Transverse colon (tissue), 3 donors: ENCODE measurements around the gene WFDC13.

Source experiments
- EP300 ChIP-seq: sonication (generic); formaldehyde crosslinking; IDR thresholded peaks from one replicate; pipeline ENCODE4 v1.6.1; 2017; ENCODE audit warnings: antibody characterized with exemption, low read depth
- POLR2A ChIP-seq: fragments of 450-650 bp; IDR thresholded peaks from one replicate; pipeline ENCODE4 v1.6.1; 2016; ENCODE audit warnings: antibody characterized with exemption, mild to moderate bottlenecking, moderate library complexity
- TF ChIP-seq, protein P1 (sequence below), 5 experiments: fragments of 200-600 bp in 3 of 5; fragments of 450-650 bp in 2 of 5; sonication (generic) in 3 of 5; IDR thresholded peaks; 1 replicate in 2 of 5; 2 replicates in 3 of 5; pipeline ENCODE4 v1.5.1; 2016 to 2017; ENCODE audit warnings: antibody characterized with exemption in 5 of 5, inconsistent platforms in 3 of 5, mild to moderate bottlenecking in 2 of 5, moderate library complexity in 1 of 5

- TF ChIP-seq, protein P1, sequence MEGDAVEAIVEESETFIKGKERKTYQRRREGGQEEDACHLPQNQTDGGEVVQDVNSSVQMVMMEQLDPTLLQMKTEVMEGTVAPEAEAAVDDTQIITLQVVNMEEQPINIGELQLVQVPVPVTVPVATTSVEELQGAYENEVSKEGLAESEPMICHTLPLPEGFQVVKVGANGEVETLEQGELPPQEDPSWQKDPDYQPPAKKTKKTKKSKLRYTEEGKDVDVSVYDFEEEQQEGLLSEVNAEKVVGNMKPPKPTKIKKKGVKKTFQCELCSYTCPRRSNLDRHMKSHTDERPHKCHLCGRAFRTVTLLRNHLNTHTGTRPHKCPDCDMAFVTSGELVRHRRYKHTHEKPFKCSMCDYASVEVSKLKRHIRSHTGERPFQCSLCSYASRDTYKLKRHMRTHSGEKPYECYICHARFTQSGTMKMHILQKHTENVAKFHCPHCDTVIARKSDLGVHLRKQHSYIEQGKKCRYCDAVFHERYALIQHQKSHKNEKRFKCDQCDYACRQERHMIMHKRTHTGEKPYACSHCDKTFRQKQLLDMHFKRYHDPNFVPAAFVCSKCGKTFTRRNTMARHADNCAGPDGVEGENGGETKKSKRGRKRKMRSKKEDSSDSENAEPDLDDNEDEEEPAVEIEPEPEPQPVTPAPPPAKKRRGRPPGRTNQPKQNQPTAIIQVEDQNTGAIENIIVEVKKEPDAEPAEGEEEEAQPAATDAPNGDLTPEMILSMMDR (IDR thresholded peaks at IDR 0.05), result no peak
- TF ChIP-seq POLR2A (no peak), EP300 (no peak)
Observed at GRCh38 chr20:45735552-45735951, 33.7 kb downstream of the WFDC13 start.
